Peyer's patch (tissue), 4 donors: Measurements from ENCODE around the gene SNX32. TPM values are rescaled to one million over a fixed set of nuclear protein-coding genes. Genes with fewer than 3 reads are reported as not detected.

Experiments used
- DNase-seq, 3 donors: peaks; one replicate each; pipeline ENCODE4 v3.0.0-alpha.2; 2017 to 2019
- H3K27ac ChIP-seq, 4 donors: fragments of 200-600 bp; sonication (generic); one replicate each; pipeline ENCODE4 v1.5.1; 2016 to 2019
- H3K27me3 ChIP-seq, 2 donors: fragments of 200-600 bp; sonication (generic); one replicate each; pipeline ENCODE4 v1.5.1; 2019
- H3K36me3 ChIP-seq, 3 donors: fragments of 200-600 bp; sonication (generic); one replicate each; pipeline ENCODE4 v1.5.1; 2016 to 2019
- H3K4me1 ChIP-seq, 4 donors: fragments of 200-600 bp; sonication (generic); one replicate each; pipeline ENCODE4 v1.5.1; 2016 to 2019
- H3K4me3 ChIP-seq, 4 donors: fragments of 200-600 bp; sonication (generic); 1 replicate in 3 of 4; 2 replicates in 1 of 4; pipeline ENCODE4 v1.5.1; 2016 to 2019; ENCODE audit warnings: mild to moderate bottlenecking in 1 of 4
- H3K9me3 ChIP-seq, 4 donors: fragments of 200-600 bp; sonication (generic); one replicate each; pipeline ENCODE4 v1.5.1; 2016 to 2019; ENCODE audit warnings: mild to moderate bottlenecking in 1 of 4
- CTCF ChIP-seq, 6 experiments: fragments of 450-650 bp in 4 of 6; fragments of 200-600 bp in 2 of 6; sonication (generic) in 1 of 6; IDR thresholded peaks; one replicate each; pipeline ENCODE4 v1.5.1; 2017 to 2019; ENCODE audit warnings: antibody characterized with exemption in 6 of 6, mild to moderate bottlenecking in 3 of 6, moderate library complexity in 1 of 6
- POLR2A ChIP-seq, 2 donors: fragments of 450-650 bp; IDR thresholded peaks; one replicate each; pipeline ENCODE4 v1.5.1; 2017; ENCODE audit warnings: antibody characterized with exemption in 2 of 2, mild to moderate bottlenecking in 2 of 2, moderate library complexity in 2 of 2
- total RNA-seq, 4 donors: library from RNA; depleted of rRNA; stranded (reverse); fragments of >200 nt; gene quantifications; one replicate each; pipeline ENCODE4 v1.1.0, GENCODE V29; 2016

The SNX32 gene
- total RNA-seq, 4 donors from 2014 or later = 1.7 to 6.7 (median 6.4) TPM; not detected in 1

GRCh38 chr11:65802841-65803240 lies 30.9 kb upstream of the SNX32 start:
- no peak for TF ChIP-seq POLR2A (IDR thresholded peaks at IDR 0.05)
- no peak for TF ChIP-seq CTCF (IDR thresholded peaks at IDR 0.05)
- no peak for DNase-seq
- no peak overlapping the region for H3K4me3 ChIP-seq
- H3K27ac ChIP-seq = no peak overlapping the region
- no peaks in the 10 kb centered on the region for H3K27me3 ChIP-seq
- no peaks in the 10 kb centered on the region for H3K9me3 ChIP-seq
- H3K4me1 ChIP-seq = no peaks in the 10 kb centered on the region
- H3K36me3 ChIP-seq = no peaks in the 10 kb centered on the region

- Histone ChIP-seq H3K9me3 (no peaks in the 10 kb centered on the region), H3K4me1 (no peaks in the 10 kb centered on the region), H3K4me3 (no peak overlapping the region), H3K36me3 (no peaks in the 10 kb centered on the region), H3K27me3 (no peaks in the 10 kb centered on the region), H3K27ac (no peak overlapping the region)
- TF ChIP-seq CTCF (IDR thresholded peaks at IDR 0.05) (no peak), POLR2A (IDR thresholded peaks at IDR 0.05) (no peak)
- DNase-seq = no peak
Measured at GRCh38 chr11:65803797-65804492, 29.8 kb upstream of the SNX32 start.

DNA sequence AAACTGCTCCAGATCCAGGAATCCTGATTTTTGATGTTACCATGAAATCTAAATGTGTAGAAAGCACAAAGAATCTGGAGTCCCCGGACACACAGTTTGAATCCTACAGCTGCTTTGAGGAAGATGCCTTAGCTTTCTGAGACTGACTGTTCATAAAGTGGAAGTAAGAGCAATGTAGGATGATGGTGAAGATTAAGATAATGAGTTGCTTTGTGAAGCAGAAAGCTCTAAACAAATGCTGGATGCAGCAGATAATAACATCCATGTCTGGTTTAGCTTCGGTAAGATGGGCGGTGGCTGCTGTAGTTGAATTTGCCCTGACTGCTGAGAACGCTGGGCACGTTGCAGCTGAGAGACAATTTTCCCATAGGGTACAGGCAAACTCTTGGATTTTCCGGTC lies 26.8 kb upstream of the SNX32 start:
- Histone ChIP-seq H3K4me3 (no peak overlapping the region), H3K27ac (no peak overlapping the region), H3K4me1 (no peaks in the 10 kb centered on the region), H3K27me3 (no peaks in the 10 kb centered on the region), H3K36me3 (no peaks in the 10 kb centered on the region), H3K9me3 (no peaks in the 10 kb centered on the region)
- no peak for TF ChIP-seq POLR2A (IDR thresholded peaks at IDR 0.05)
- no peak for TF ChIP-seq CTCF (IDR thresholded peaks at IDR 0.05)
- no peak for DNase-seq

- DNase-seq = no peak
- TF ChIP-seq CTCF (IDR thresholded peaks at IDR 0.05) (no peak), POLR2A (IDR thresholded peaks at IDR 0.05) (no peak)
- no peaks in the 10 kb centered on the region for H3K36me3 ChIP-seq
- H3K4me1 ChIP-seq = no peaks in the 10 kb centered on the region
- no peaks in the 10 kb centered on the region for H3K27me3 ChIP-seq
- H3K9me3 ChIP-seq = no peaks in the 10 kb centered on the region
- no peak overlapping the region for H3K27ac ChIP-seq
- H3K4me3 ChIP-seq = no peak overlapping the region
Measured at GRCh38 chr11:65808744-65809341, 24.9 kb upstream of the SNX32 start.

DNA sequence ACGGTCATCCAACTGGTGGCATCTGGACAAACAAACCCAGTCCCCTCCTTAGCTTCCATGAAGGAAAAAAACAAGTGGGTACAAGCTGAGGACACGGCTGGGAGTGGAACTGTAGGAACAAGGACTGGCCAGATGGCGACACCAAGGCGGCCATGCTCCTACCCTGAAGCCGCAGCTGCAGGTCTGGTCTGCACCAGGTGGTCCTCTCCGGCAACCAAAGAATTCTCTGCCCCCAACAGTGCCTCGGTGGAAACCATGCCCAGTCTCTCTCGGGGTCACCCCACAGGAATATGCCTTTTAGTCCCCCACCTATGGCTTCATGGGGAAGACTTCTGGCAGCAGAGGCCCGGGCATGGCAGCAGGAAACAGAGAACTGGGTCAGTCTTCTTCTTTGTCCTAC lies 24.3 kb upstream of the SNX32 start:
- no peak overlapping the region for H3K27ac ChIP-seq
- H3K4me1 ChIP-seq = no peaks in the 10 kb centered on the region
- no peak for DNase-seq
- H3K4me3 ChIP-seq = no peak overlapping the region
- no peaks in the 10 kb centered on the region for H3K36me3 ChIP-seq
- TF ChIP-seq CTCF (IDR thresholded peaks at IDR 0.05) (no peak), POLR2A (IDR thresholded peaks at IDR 0.05) (no peak)
- H3K27me3 ChIP-seq = no peaks in the 10 kb centered on the region
- no peaks in the 10 kb centered on the region for H3K9me3 ChIP-seq
